CD14-positive monocyte (primary cell): ENCODE data around the gene E2F1. TPM values are rescaled to one million over a fixed set of nuclear protein-coding genes. Genes with fewer than 3 reads are reported as not detected.

Source experiments
- DNase-seq, 3 donors: peaks; one replicate each; pipeline ENCODE4 v3.0.0-alpha.2; 2011 to 2022
- H2AFZ ChIP-seq: 2 replicates; pipeline ENCODE4 v1.6.0; 2012; ENCODE audit warnings: mild to moderate bottlenecking, low read depth, low read length, inconsistent platforms; ENCODE audit not compliant: insufficient read depth, poor library complexity, severe bottlenecking
- H3K27ac ChIP-seq, 2 donors: 1 replicate in 1 of 2; 2 replicates in 1 of 2; pipeline ENCODE4 v1.5.1; 2012 to 2013; ENCODE audit warnings: low read length in 2 of 2, control low read depth in 1 of 2, inconsistent platforms in 1 of 2, low read depth in 1 of 2, mild to moderate bottlenecking in 1 of 2
- H3K27me3 ChIP-seq, 2 donors: one replicate each; pipeline versions ENCODE4 v1.6.0 to v1.6.1; 2011 to 2013; ENCODE audit warnings: low read length in 2 of 2; ENCODE audit not compliant: control insufficient read depth in 2 of 2, insufficient read depth in 2 of 2
- H3K36me3 ChIP-seq, 2 donors: replicated peaks in 1 of 2; 1 replicate in 1 of 2; 2 replicates in 1 of 2; pipeline versions ENCODE4 v1.5.1 to v1.6.1; 2012 to 2013; ENCODE audit warnings: low read length in 2 of 2, control low read depth in 1 of 2, inconsistent platforms in 1 of 2, mild to moderate bottlenecking in 1 of 2; ENCODE audit not compliant: insufficient read depth in 2 of 2, control insufficient read depth in 1 of 2
- H3K4me1 ChIP-seq, 2 donors: 1 replicate in 1 of 2; 2 replicates in 1 of 2; pipeline versions ENCODE4 v1.5.1 to v1.6.1; 2012 to 2013; ENCODE audit warnings: low read length in 2 of 2, control low read depth in 1 of 2, inconsistent platforms in 1 of 2, mild to moderate bottlenecking in 1 of 2, moderate library complexity in 1 of 2; ENCODE audit not compliant: insufficient read depth in 2 of 2, control insufficient read depth in 1 of 2
- H3K4me2 ChIP-seq: replicated peaks from 2 replicates; pipeline ENCODE3; 2012; ENCODE audit warnings: low read length, moderate library complexity, mild to moderate bottlenecking; ENCODE audit not compliant: poor library complexity, severe bottlenecking; ENCODE audit errors: extremely low read depth
- H3K4me3 ChIP-seq, 3 experiments: fragments of 200-600 bp in 1 of 3; sonication (generic) in 1 of 3; replicated peaks in 1 of 3; 1 replicate in 2 of 3; 2 replicates in 1 of 3; pipeline ENCODE4 v1.5.1; 2011 to 2013; ENCODE audit warnings: low read length in 3 of 3, mild to moderate bottlenecking in 3 of 3, control low read depth in 2 of 3, low read depth in 2 of 3, inconsistent platforms in 1 of 3, moderate library complexity in 1 of 3
- H3K79me2 ChIP-seq: 2 replicates; pipeline ENCODE4 v1.6.0; 2012; ENCODE audit warnings: mild to moderate bottlenecking, control low read depth, inconsistent platforms, low read length, moderate library complexity; ENCODE audit not compliant: insufficient read depth
- H3K9ac ChIP-seq: 2 replicates; pipeline ENCODE4 v1.6.0; 2017; ENCODE audit warnings: low read length, mild to moderate bottlenecking; ENCODE audit not compliant: insufficient read depth, poor library complexity, severe bottlenecking
- H3K9me3 ChIP-seq, 2 donors: replicated peaks in 1 of 2; 1 replicate in 1 of 2; 2 replicates in 1 of 2; pipeline versions ENCODE4 v1.5.1 to v1.6.1; 2012 to 2013; ENCODE audit warnings: low read length in 2 of 2, control low read depth in 1 of 2; ENCODE audit not compliant: control insufficient read depth in 1 of 2, insufficient read depth in 1 of 2
- H4K20me1 ChIP-seq: 2 replicates; pipeline ENCODE4 v1.6.0; 2012; ENCODE audit warnings: mild to moderate bottlenecking, low read length, control low read depth, moderate library complexity; ENCODE audit not compliant: insufficient read depth
- H3K27ac Mint-ChIP-seq, 7 donors: one replicate each; pipeline ENCODE4 v1.8.0; 2020; ENCODE audit warnings: mild to moderate bottlenecking in 7 of 7, mixed read lengths in 7 of 7, moderate library complexity in 6 of 7, inconsistent platforms in 2 of 7
- H3K27me3 Mint-ChIP-seq, 3 donors: one replicate each; pipeline ENCODE4 v1.8.0; 2021 to 2022; ENCODE audit warnings: low read depth in 3 of 3, mild to moderate bottlenecking in 3 of 3, mixed read lengths in 3 of 3, moderate library complexity in 3 of 3, inconsistent platforms in 1 of 3
- H3K36me3 Mint-ChIP-seq, 2 donors: one replicate each; pipeline ENCODE4 v1.8.0; 2020; ENCODE audit warnings: mixed read lengths in 2 of 2, inconsistent platforms in 1 of 2, mild to moderate bottlenecking in 1 of 2
- H3K4me1 Mint-ChIP-seq: one replicate; pipeline ENCODE4 v1.8.0; 2020; ENCODE audit warnings: mild to moderate bottlenecking, mixed read lengths
- H3K4me3 Mint-ChIP-seq, 2 donors: one replicate each; pipeline ENCODE4 v1.8.0; 2020; ENCODE audit warnings: mild to moderate bottlenecking in 2 of 2, mixed read lengths in 2 of 2, moderate library complexity in 1 of 2
- H3K9me3 Mint-ChIP-seq, 7 donors: one replicate each; pipeline ENCODE4 v1.8.0; 2020 to 2022; ENCODE audit warnings: mixed read lengths in 7 of 7, mild to moderate bottlenecking in 6 of 7, moderate library complexity in 6 of 7, inconsistent platforms in 2 of 7
- WGBS: methylation state at CpG from one replicate; pipeline ENCODE4 v1.1.5; 2013; ENCODE audit warnings: missing lambda C conversion rate; ENCODE audit not compliant: insufficient coverage; 5-methylcytosine and 5-hydroxymethylcytosine counted together
- intact Hi-C, 2 donors: fragments of 100-400 bp; cut with micrococcal nuclease; formaldehyde crosslinking; loops; one replicate each; pipeline versions ENCODE4 v1.15.0 to v1.15.1; 2023
- polyA plus RNA-seq, 3 donors: library from polyadenylated mRNA; depleted of rRNA in 1 of 3; unstranded in 2 of 3; stranded (reverse) in 1 of 3; fragments of 300-500 nt in 2 of 3; fragments of >200 nt in 1 of 3; fragmentation: Illumina TruSeq in 2 of 3; gene quantifications; 1 replicate in 2 of 3; 2 replicates in 1 of 3; pipeline ENCODE4 v1.2.3, GENCODE V29; 2012 to 2021
- TF ChIP-seq, protein P1 (sequence below): fragments of 200-600 bp; IDR thresholded peaks from one replicate; pipeline ENCODE4 v1.8.0; 2022; ENCODE audit warnings: antibody characterized with exemption, mild to moderate bottlenecking

The E2F1 gene
- polyA plus RNA-seq, 3 donors = 0.17 to 1.1 TPM; not detected in 1

DNA sequence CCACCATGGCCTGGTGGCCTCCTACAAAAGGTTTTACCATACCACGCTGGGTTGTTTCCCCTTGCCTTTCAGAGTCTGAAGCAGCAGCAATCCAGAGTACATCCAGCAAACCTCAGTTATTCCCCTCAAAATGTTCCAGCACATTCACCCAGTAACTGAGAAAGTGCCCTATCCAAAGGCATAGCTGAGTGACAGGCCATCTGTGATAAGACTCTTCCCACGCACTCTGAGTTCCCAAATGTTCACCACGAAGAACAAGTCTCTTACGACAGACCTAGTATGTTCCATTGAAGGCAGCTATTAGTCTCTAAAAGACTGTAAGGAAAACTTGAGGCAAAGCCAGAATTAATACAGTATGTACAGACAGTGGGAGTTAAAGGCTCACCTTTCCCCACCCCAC is 55.7 kb downstream of the E2F1 start:
- H3K4me2 ChIP-seq = no peak overlapping the region
- TF ChIP-seq, protein P1, sequence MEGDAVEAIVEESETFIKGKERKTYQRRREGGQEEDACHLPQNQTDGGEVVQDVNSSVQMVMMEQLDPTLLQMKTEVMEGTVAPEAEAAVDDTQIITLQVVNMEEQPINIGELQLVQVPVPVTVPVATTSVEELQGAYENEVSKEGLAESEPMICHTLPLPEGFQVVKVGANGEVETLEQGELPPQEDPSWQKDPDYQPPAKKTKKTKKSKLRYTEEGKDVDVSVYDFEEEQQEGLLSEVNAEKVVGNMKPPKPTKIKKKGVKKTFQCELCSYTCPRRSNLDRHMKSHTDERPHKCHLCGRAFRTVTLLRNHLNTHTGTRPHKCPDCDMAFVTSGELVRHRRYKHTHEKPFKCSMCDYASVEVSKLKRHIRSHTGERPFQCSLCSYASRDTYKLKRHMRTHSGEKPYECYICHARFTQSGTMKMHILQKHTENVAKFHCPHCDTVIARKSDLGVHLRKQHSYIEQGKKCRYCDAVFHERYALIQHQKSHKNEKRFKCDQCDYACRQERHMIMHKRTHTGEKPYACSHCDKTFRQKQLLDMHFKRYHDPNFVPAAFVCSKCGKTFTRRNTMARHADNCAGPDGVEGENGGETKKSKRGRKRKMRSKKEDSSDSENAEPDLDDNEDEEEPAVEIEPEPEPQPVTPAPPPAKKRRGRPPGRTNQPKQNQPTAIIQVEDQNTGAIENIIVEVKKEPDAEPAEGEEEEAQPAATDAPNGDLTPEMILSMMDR = no peak
- H3K9me3 ChIP-seq = no peaks in the 10 kb centered on the region
- H3K9ac ChIP-seq = no peak overlapping the region
- peaks cover 45 to 74% of the 10 kb centered on the region in 2 donors for H3K36me3 ChIP-seq
- H3K4me3 ChIP-seq = no peak overlapping the region
- no peaks in the 10 kb centered on the region for H3K4me1 Mint-ChIP-seq
- H3K4me1 ChIP-seq = no peaks in the 10 kb centered on the region
- no peak overlapping the region for H3K4me3 Mint-ChIP-seq
- H3K27ac Mint-ChIP-seq = no peak overlapping the region
- H3K27me3 Mint-ChIP-seq = no peaks in the 10 kb centered on the region
- intact Hi-C loops = no loop called here
- WGBS = 100% methylated on average over 1 of the region's 4 CpGs
- no peak overlapping the region for H3K27ac ChIP-seq
- H3K9me3 Mint-ChIP-seq = no peaks in the 10 kb centered on the region
- H3K79me2 ChIP-seq = no peaks in the 10 kb centered on the region
- peaks cover 51 to 71% of the 10 kb centered on the region in 2 donors for H3K36me3 Mint-ChIP-seq
- H4K20me1 ChIP-seq = no peaks in the 10 kb centered on the region
- H3K27me3 ChIP-seq = no peaks in the 10 kb centered on the region
- no peak overlapping the region for H2AFZ ChIP-seq
- no peak for DNase-seq

DNA sequence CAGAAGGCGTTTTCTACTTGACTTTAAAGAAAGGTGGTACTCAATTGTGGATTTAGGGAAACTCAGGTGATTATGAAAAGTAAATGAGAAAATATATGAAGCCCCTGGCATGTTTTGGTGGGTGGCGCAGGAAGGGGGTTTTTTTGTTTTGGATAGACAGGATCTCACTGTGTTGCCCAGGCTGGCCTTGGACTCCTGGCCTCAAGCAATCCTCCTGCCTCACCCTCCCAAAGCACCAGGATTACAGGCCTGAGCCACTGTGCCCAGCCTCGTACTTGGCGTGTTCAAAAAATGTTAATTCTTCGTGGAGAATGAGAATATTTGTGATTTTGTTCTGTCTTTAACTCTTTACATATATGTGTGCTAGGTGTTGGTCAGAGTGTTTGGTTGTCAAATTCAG is 56.2 kb downstream of the E2F1 start:
- Histone ChIP-seq H3K27me3 (no peaks in the 10 kb centered on the region), H4K20me1 (no peaks in the 10 kb centered on the region), H3K9me3 (no peaks in the 10 kb centered on the region), H2AFZ (no peak overlapping the region), H3K79me2 (no peaks in the 10 kb centered on the region), H3K27ac (no peak overlapping the region), H3K4me3 (no peak overlapping the region), H3K9ac (no peak overlapping the region), H3K4me2 (no peak overlapping the region), H3K36me3 (peaks cover 49 to 75% of the 10 kb centered on the region in 2 donors), H3K4me1 (no peaks in the 10 kb centered on the region)
- no peaks in the 10 kb centered on the region for H3K27me3 Mint-ChIP-seq
- H3K27ac Mint-ChIP-seq = no peak overlapping the region
- H3K9me3 Mint-ChIP-seq = no peaks in the 10 kb centered on the region
- H3K4me1 Mint-ChIP-seq = no peaks in the 10 kb centered on the region
- TF ChIP-seq, protein P1 = no peak
- peaks cover 56 to 72% of the 10 kb centered on the region in 2 donors for H3K36me3 Mint-ChIP-seq
- no peak for DNase-seq
- intact Hi-C loops = no loop called here
- H3K4me3 Mint-ChIP-seq = no peak overlapping the region
- 100% methylated on average over 1 of the region's 5 CpGs for WGBS
